Small intestine (tissue), 7 donors: ENCODE data around the gene ADARB2. TPM values are rescaled to one million over a fixed set of nuclear protein-coding genes. Genes with fewer than 3 reads are reported as not detected.

Experiments used
- DNase-seq, 2 donors: peaks; one replicate each; pipeline versions ENCODE4 v3.0.0 to v3.0.0-alpha.2; 2013
- FAIRE-seq: peaks from 2 replicates; lab custom pipeline; 2012; peaks lifted over from hg19 to GRCh38; lab: Jason Lieb, UNC
- H3K27ac ChIP-seq, 3 donors: one replicate each; pipeline ENCODE4 v1.5.1; 2013; ENCODE audit warnings: low read length in 2 of 3, mild to moderate bottlenecking in 2 of 3, control low read depth in 1 of 3, inconsistent platforms in 1 of 3, low read depth in 1 of 3, moderate library complexity in 1 of 3
- H3K27me3 ChIP-seq, 3 donors: one replicate each; pipeline ENCODE4 v1.6.1; 2013; ENCODE audit warnings: low read length in 3 of 3, inconsistent platforms in 1 of 3; ENCODE audit not compliant: control insufficient read depth in 3 of 3, insufficient read depth in 3 of 3
- H3K36me3 ChIP-seq, 3 donors: one replicate each; pipeline ENCODE4 v1.6.1; 2013; ENCODE audit warnings: low read length in 3 of 3, inconsistent platforms in 1 of 3, low read depth in 1 of 3, mild to moderate bottlenecking in 1 of 3, moderate library complexity in 1 of 3; ENCODE audit not compliant: control insufficient read depth in 3 of 3, insufficient read depth in 2 of 3
- H3K4me1 ChIP-seq, 3 donors: one replicate each; pipeline ENCODE4 v1.6.1; 2013; ENCODE audit warnings: low read length in 2 of 3, inconsistent platforms in 1 of 3, low read depth in 1 of 3, mild to moderate bottlenecking in 1 of 3, moderate library complexity in 1 of 3; ENCODE audit not compliant: control insufficient read depth in 3 of 3, insufficient read depth in 2 of 3
- H3K4me3 ChIP-seq, 3 donors: one replicate each; pipeline ENCODE4 v1.5.1; 2013; ENCODE audit warnings: low read length in 3 of 3, control low read depth in 1 of 3, inconsistent platforms in 1 of 3, low read depth in 1 of 3, mild to moderate bottlenecking in 1 of 3, moderate library complexity in 1 of 3
- H3K9me3 ChIP-seq, 2 donors: one replicate each; pipeline ENCODE4 v1.6.1; 2013; ENCODE audit warnings: low read depth in 1 of 2, low read length in 1 of 2; ENCODE audit not compliant: control insufficient read depth in 2 of 2, insufficient read depth in 1 of 2
- WGBS, 3 donors: extraction: QIAGEN DNeasy Blood & Tissue Kit; methylation state at CpG; one replicate each; pipeline ENCODE4 v1.1.7; 2013; 5-methylcytosine and 5-hydroxymethylcytosine counted together
- polyA plus RNA-seq, 4 donors: library from polyadenylated mRNA; stranded (reverse) in 3 of 4; unstranded in 1 of 4; fragments of 200-250 nt in 3 of 4; fragments of 120-200 nt in 1 of 4; gene quantifications; one replicate each; pipeline versions ENCODE4 v1.2.1 to v1.2.3, GENCODE V29; 2013
- donor health status: healthy with polysubstance abuse.
- donor health status: control.
- donor health status: control.
- donor health status: Bipolar disorder and iron deficiency.
- donor health status: healthy.

Gene ADARB2
- polyA plus RNA-seq, 4 donors: 0.35 to 1.8 (median 0.94) TPM

- Histone ChIP-seq H3K36me3 (no peaks in the 10 kb centered on the region), H3K27ac (no peak overlapping the region), H3K9me3 (no peaks in the 10 kb centered on the region), H3K27me3 (no peaks in the 10 kb centered on the region), H3K4me1 (no peaks in the 10 kb centered on the region), H3K4me3 (no peak overlapping the region)
- FAIRE-seq: no peak
- no peak for DNase-seq
- WGBS, 3 donors: 56 to 85% (median 75%) methylated on average over 7 of the region's 7 CpGs
These were observed 469.8 kb downstream of the ADARB2 start for GRCh38 chr10:1267568-1267967.

GRCh38 chr10:1267148-1267547 is 470.2 kb downstream of the ADARB2 start:
- H3K27me3 ChIP-seq: no peaks in the 10 kb centered on the region
- 83 to 90% (median 84%) methylated on average over 8 of the region's 8 CpGs for WGBS, 3 donors
- no peak for FAIRE-seq

GRCh38 chr10:1266033-1266802 is 471.1 kb downstream of the ADARB2 start:
- Histone ChIP-seq H3K4me1 (no peaks in the 10 kb centered on the region), H3K27ac (no peak overlapping the region), H3K9me3 (no peaks in the 10 kb centered on the region), H3K27me3 (no peaks in the 10 kb centered on the region), H3K36me3 (no peaks in the 10 kb centered on the region), H3K4me3 (no peak overlapping the region)
- DNase-seq: no peak
- WGBS, 3 donors: 92 to 94% (median 93%) methylated on average over 31 to 36 of the region's 36 CpGs
- FAIRE-seq: no peak

More at GRCh38 chr10:1267148-1267547, 470.2 kb downstream of the ADARB2 start:
- DNase-seq: no peak
- H3K4me1 ChIP-seq: no peaks in the 10 kb centered on the region
- H3K36me3 ChIP-seq: no peaks in the 10 kb centered on the region
- H3K4me3 ChIP-seq: no peak overlapping the region
- no peaks in the 10 kb centered on the region for H3K9me3 ChIP-seq
- H3K27ac ChIP-seq: no peak overlapping the region

GRCh38 chr10:1264001-1264400 is 473.3 kb downstream of the ADARB2 start:
- FAIRE-seq (no peak), DNase-seq (no peak)
- no peak overlapping the region for H3K27ac ChIP-seq
- H3K4me1 ChIP-seq: no peaks in the 10 kb centered on the region
- no peaks in the 10 kb centered on the region for H3K27me3 ChIP-seq
- H3K9me3 ChIP-seq: no peaks in the 10 kb centered on the region
- H3K4me3 ChIP-seq: no peak overlapping the region
- WGBS, 3 donors: 81 to 85% (median 84%) methylated on average over 9 of the region's 9 CpGs
- H3K36me3 ChIP-seq: no peaks in the 10 kb centered on the region

- no peaks in the 10 kb centered on the region for H3K9me3 ChIP-seq
- H3K4me1 ChIP-seq: no peaks in the 10 kb centered on the region
- no peak overlapping the region for H3K27ac ChIP-seq
- H3K27me3 ChIP-seq: no peaks in the 10 kb centered on the region
- 76 to 89% (median 78%) methylated on average over 7 of the region's 7 CpGs for WGBS, 3 donors
- FAIRE-seq: no peak
- no peaks in the 10 kb centered on the region for H3K36me3 ChIP-seq
- no peak overlapping the region for H3K4me3 ChIP-seq
- no peak for DNase-seq
These were observed 480.1 kb downstream of the ADARB2 start for GRCh38 chr10:1257274-1257673.

- no peak for DNase-seq
- FAIRE-seq: no peak
- 59 to 80% (median 60%) methylated on average over 4 of the region's 4 CpGs for WGBS, 3 donors
- Histone ChIP-seq H3K4me3 (no peak overlapping the region), H3K36me3 (no peaks in the 10 kb centered on the region), H3K4me1 (no peaks in the 10 kb centered on the region), H3K27ac (no peak overlapping the region), H3K9me3 (no peaks in the 10 kb centered on the region), H3K27me3 (no peaks in the 10 kb centered on the region)
These were observed 480.9 kb downstream of the ADARB2 start for GRCh38 chr10:1256432-1256725.

GRCh38 chr10:1255600-1256431 is 481.5 kb downstream of the ADARB2 start:
- FAIRE-seq (no peak), DNase-seq (no peak)
- no peak overlapping the region for H3K27ac ChIP-seq
- WGBS, 3 donors: 70 to 83% (median 73%) methylated on average over 10 of the region's 10 CpGs
- H3K36me3 ChIP-seq: no peaks in the 10 kb centered on the region
- no peaks in the 10 kb centered on the region for H3K9me3 ChIP-seq
- H3K4me3 ChIP-seq: no peak overlapping the region
- no peaks in the 10 kb centered on the region for H3K4me1 ChIP-seq
- H3K27me3 ChIP-seq: no peaks in the 10 kb centered on the region

- no peak for DNase-seq
- WGBS, 3 donors: 78 to 90% (median 81%) methylated on average over 9 of the region's 9 CpGs
- no peak for FAIRE-seq
These were observed 482.2 kb downstream of the ADARB2 start for GRCh38 chr10:1255118-1255517.

More at GRCh38 chr10:1255118-1255517, 482.2 kb downstream of the ADARB2 start:
- H3K4me3 ChIP-seq: no peak overlapping the region
- no peaks in the 10 kb centered on the region for H3K9me3 ChIP-seq
- H3K4me1 ChIP-seq: no peaks in the 10 kb centered on the region
- H3K36me3 ChIP-seq: no peaks in the 10 kb centered on the region
- H3K27me3 ChIP-seq: no peaks in the 10 kb centered on the region
- no peak overlapping the region for H3K27ac ChIP-seq
